ENCODE data around the gene COX20.
A peak's percentile ranks its signal among the peaks of the same experiment; 100 is the strongest.

The COX20 gene

DNA sequence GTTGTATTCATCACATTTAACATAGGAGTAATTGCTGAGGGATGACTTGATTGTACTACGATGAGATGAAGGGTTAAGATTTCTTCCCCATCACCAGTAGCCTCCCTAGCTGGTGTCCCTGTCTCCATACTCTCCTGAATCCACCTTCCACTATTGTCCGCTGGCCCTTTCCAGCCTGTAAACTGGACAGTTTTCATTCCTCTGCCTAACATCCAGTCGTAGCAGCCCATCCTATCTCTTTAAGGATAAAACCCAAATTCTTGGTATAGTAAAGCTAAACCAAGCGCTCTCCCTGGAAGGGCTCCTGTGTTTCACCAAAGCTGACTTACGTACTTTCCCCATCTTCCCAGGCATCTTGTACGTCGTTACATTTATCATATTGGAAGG, 670 bp downstream of the COX20 start:
- TF ChIP-seq, protein P1, sequence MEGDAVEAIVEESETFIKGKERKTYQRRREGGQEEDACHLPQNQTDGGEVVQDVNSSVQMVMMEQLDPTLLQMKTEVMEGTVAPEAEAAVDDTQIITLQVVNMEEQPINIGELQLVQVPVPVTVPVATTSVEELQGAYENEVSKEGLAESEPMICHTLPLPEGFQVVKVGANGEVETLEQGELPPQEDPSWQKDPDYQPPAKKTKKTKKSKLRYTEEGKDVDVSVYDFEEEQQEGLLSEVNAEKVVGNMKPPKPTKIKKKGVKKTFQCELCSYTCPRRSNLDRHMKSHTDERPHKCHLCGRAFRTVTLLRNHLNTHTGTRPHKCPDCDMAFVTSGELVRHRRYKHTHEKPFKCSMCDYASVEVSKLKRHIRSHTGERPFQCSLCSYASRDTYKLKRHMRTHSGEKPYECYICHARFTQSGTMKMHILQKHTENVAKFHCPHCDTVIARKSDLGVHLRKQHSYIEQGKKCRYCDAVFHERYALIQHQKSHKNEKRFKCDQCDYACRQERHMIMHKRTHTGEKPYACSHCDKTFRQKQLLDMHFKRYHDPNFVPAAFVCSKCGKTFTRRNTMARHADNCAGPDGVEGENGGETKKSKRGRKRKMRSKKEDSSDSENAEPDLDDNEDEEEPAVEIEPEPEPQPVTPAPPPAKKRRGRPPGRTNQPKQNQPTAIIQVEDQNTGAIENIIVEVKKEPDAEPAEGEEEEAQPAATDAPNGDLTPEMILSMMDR (conservative IDR thresholded peaks at IDR 0.05; ENCODE audit: control insufficient read depth, insufficient read depth, low read depth, low read length): no peak
- DNase-seq (ENCODE audit: low read depth): peak; percentile 47
- peak overlapping the region; percentile 61 for H3K4me3 ChIP-seq (ENCODE audit: control insufficient read depth, low read depth, low read length)

DNA sequence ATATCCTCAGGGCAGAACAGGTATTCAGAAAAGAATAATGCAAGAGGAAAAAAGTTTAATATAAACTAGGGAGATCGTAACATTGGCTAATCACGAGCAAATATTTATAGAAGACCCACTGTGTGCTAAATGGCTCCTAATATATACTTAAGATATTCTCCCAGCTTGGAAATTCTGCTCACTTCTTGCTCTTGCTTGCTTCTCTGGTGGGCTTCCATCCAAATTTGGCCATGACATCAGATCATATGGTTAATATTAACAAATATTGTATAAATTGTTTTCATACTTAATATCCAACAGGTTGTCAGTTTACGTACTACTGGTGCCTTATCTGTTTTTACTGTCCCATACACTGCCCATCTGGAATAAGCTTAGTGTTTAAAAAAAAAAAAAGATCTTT, 1.1 kb downstream of the COX20 start:
- DNase-seq (ENCODE audit: low read depth): peak; percentile 33
- TF ChIP-seq, protein P1 (conservative IDR thresholded peaks at IDR 0.05; ENCODE audit: control insufficient read depth, insufficient read depth, low read depth, low read length): no peak
- H3K4me3 ChIP-seq (ENCODE audit: control insufficient read depth, low read depth, low read length): peak overlapping the region; percentile 61

DNA sequence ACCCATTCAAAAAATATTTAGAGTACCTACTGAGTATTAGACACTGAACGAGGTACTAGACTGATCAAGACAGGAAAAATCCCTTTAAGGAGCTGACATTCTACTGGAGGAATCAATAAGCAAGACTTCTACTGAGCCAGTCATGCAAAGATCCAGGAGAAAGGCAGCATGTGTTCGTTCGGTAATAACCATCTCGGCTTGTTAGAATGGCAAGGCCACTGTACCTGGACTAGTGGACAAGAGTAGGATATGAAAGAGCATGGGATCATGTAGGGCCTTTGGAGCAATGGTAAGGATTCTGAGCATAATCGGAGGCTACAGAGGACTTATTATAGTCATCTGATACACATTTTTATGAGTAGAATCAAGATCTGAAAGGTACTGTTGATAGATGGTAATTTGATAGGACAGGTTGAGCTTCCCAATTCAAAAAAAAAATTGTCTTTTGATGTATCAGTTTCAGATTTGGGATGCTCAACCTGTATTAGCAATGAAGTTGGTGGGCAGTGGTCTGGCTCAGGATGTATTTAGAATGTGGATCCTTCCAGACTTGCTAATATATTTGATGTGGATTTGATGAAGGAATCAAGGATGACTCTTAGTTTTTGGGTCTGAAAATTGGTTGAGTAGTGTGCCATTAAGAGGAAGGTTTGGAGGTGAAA, 2.3 kb downstream of the COX20 start:
- no peak overlapping the region for H3K4me3 ChIP-seq (ENCODE audit: control insufficient read depth, low read depth, low read length)

DNA sequence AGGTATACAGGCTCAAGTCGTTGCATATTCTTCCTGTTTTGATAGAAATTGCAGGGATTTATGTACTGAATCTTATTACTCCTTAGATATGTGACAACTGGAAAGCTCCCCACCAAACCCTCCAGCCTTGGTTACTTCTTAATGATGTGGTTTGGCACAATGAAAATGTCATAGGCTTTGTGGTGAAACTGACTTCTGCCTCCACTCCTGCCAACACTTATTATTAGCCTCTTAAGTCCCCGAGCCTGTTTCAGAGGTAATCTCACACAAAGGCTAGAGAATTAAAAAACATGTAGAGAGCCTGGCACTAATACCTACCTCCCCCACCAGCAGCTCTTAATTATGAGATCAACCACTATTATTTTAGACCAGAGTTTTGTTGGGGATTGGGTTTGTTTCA, 4.2 kb downstream of the COX20 start:
- DNase-seq (ENCODE audit: low read depth): peak; percentile 47
- H3K4me3 ChIP-seq (ENCODE audit: control insufficient read depth, low read depth, low read length): no peak overlapping the region
- TF ChIP-seq, protein P1 (conservative IDR thresholded peaks at IDR 0.05; ENCODE audit: control insufficient read depth, insufficient read depth, low read depth, low read length): no peak

More for the DNA sequence above, 2.3 kb downstream of the COX20 start:
- TF ChIP-seq, protein P1 (conservative IDR thresholded peaks at IDR 0.05; ENCODE audit: control insufficient read depth, insufficient read depth, low read depth, low read length): no peak
- no peak for DNase-seq (ENCODE audit: low read depth)

DNA sequence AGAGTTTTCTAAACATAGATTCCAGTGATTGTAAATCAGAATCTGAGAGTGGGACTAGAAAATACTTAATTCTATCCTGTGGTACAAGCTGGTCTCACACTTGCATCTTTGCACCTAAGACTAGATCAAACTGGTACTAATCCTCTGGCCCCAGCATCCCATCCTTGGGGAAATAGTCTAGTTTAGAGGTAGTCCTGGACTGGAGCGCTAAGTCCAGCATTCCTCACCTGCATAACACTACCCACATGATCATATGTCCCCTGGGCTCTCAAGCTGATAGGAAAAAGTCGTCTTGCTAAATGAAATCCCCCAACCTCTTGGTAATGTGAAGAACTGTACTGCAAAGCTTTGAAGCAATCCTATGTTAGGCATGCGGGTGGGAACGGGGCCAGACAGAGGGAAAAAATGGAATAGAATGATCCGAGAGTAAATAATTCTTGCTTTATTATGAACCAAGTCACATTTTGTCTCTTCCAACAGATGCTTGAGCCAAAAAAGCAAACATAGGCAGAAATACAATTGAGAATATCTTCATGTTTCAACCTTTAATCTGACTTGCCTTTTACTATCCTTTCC, 4.8 kb downstream of the COX20 start:
- no peak for DNase-seq (ENCODE audit: low read depth)
- TF ChIP-seq, protein P1 (conservative IDR thresholded peaks at IDR 0.05; ENCODE audit: control insufficient read depth, insufficient read depth, low read depth, low read length): no peak
- no peak overlapping the region for H3K4me3 ChIP-seq (ENCODE audit: control insufficient read depth, low read depth, low read length)

DNA sequence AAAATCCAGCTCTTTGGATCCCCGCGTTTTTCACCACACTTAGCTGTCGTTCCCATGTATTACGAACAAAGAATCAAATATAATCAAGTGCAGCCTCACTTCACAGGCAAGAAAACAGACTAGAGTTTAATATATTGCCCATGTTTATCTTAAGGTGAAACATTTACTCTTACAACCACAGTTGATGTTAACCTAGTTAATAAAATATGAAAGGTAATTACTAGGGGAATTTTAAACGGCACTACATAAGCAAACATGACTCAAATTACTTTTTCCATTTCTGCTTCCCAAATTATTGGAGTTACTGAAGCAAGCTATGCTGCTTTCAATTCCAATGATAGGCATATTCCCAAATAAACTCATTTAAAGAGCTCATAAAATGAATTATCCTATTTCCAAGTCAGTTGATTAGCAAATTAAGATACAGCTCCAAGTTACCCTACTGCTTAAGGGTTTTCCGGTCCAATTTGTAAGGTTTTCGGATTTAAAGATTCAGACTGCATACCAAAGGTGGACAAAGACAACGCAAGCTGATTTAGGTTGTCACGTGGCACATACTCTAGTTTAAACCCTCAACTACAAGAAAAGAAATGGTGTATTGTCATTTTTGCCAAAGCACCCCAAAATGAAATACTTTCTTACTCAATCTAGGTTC, 5.9 kb downstream of the COX20 start:
- no peak for DNase-seq (ENCODE audit: low read depth)
- H3K4me3 ChIP-seq (ENCODE audit: control insufficient read depth, low read depth, low read length): no peak overlapping the region
- TF ChIP-seq, protein P1 (conservative IDR thresholded peaks at IDR 0.05; ENCODE audit: control insufficient read depth, insufficient read depth, low read depth, low read length): no peak

All from fibroblast of mammary gland (primary cell).